HG03064 (cell line): ENCODE measurements around the gene HSPB7.
A peak's percentile ranks its signal among the peaks of the same experiment; 100 is the strongest.
"Not testable (repeated sequence)": the region's sequence is repeated elsewhere in the genome, so short reads cannot be mapped to it uniquely, and the experiment has no call there.

Source experiments
- ATAC-seq: cut with Tn5 transposase; IDR thresholded peaks from one replicate; pipeline ENCODE4 v1.9.1; 2021; ENCODE audit warnings: low read depth; ENCODE audit not compliant: unreplicated experiment

The HSPB7 gene

DNA sequence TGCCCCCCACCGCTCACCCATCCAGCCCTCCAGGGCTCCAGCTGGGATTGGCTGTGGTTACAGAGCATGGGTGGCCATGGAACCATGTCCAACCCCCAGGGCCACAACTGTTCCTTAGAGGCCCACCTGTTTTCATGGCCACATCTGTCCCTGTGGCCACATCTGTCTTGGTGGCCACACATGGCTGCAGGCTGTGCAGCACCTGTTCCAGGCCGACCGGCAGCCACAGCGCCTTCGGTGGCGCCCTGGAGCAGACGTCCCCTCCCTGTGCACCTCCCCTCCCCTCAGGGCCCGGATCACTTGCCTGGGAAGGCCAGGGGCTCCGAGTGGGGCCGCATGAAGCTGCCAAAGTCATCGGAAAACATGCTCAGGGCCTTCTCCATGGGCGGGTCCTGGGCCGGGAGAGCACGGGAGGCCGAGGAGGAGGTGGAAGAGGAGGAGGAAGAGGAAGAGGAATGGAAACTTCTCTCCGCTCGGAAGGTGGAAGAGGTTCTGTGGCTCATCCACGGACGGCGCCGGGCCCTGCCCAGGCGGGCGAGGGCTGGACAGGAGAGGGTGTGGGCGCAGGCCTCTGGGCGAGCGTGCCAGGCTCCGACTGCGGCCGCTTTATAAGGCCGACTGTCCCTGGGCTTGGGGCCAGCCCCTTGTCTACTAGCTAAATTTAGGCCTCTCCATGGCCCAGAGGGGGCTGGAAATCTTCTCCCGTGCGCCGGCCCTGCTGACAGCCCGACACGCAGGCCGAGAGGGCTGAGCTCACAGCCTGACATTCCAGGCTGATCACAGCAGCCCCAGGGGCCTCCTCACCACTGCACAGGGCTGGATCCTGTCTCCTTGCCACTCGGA, at the start of gene HSPB7:
HSPB7 (minus strand) TSS at position 583 of the 843 bp plus-strand sequence; CDS start at position 503, 80 bp downstream.
- ATAC-seq: no peak

DNA sequence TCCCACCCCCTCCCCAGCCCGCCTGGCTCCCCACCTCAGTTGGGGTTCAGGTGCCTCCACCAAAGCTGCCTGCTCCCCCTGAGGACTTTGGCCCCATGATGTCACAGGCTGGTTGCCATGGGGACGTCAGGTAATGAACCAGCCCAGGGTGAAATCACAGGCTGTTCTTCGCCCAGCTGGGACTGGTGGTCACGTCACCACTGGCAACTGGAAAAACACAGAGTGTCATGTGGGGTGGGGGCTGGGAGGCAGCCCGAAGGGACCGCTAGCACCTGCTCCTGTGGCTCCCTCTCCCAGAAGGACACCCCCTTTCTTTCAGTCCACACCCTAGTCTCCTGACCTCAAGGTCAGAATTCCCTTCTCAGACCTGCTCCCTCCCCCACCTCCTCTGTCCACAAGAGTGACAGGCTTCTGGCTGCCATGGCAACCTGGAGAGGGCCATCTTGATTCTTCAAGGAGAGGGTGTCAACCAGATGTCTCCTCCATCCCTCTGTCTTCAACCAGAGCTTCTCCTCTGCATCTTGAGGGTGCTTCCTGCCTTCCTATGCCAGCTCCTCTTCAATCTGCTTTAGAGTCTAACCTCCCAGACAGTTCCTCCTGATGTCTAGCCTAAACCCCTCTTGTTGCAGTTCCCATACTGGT, 49.4 kb upstream of the HSPB7 start:
- ATAC-seq: no peak

DNA sequence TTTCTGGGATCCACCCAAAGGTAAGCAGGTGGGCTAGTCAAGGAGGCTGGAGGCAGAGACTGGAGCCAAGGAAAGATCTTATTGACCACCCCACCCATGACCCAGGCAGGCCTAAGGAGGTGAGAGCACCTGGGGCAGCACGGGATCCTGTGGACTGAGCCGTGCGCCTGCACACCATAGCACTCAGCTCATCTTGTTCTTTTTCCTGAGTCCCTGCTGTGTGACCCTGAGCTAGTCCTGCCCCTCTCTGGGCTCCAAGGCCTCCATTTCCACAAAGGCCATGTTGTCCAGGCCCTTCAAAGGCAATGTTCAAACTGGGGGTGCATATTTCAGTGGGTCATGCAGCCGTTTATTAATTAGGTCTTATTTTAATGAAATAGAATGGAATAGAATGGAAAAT, 48.4 kb upstream of the HSPB7 start:
- ATAC-seq: no peak

DNA sequence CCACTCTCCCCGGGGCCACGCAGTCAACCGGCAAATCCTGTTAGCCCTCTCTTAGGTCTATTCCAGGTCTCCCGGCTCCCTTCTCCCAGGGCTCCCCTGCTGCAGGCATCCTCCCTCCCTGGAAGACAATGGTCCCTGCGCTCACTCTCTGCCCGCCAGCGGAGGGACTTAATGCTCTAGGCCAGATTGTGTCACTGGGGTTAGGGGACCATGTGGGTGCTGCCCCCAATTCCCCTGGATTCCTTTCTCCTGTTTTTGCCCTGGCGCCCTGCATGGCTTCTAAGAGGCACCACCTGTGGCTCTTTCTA, 47.4 kb upstream of the HSPB7 start:
- no peak for ATAC-seq

DNA sequence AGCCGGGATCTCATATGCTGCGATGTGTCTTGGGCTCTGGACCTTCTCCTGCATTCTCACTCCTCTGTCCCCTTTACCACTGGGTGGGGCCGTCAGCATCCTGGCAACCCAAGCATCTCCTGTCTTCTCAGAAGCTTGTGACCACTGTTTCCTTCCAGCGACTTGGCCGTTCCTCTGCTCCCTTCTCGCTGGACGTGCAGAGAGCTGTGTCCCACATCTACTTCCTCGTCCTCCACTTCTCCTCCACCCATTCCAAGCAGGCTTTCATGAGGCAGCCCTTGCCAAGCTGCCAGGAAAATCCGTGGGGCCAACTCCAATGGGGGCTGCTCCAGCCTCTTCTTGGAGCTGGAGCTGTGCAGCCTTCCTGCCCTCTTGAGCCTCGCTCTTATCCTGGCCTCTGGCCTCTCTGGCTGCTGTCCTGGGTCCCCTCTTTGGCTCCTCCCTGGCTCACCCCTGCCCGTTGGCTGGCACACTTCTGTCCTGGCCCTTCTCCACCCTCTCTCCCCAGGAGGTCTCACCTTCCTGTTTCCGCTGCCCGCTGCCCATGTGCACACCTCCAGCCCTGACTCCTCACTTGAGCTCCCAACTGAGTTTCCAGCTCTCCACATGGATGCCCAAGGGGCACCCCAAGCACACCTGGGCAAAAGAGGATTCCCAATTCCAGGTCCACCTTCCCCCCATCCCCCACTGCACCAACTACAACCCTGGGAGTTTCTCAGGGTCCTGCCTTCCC, 46.9 kb upstream of the HSPB7 start:
- ATAC-seq: no peak

DNA sequence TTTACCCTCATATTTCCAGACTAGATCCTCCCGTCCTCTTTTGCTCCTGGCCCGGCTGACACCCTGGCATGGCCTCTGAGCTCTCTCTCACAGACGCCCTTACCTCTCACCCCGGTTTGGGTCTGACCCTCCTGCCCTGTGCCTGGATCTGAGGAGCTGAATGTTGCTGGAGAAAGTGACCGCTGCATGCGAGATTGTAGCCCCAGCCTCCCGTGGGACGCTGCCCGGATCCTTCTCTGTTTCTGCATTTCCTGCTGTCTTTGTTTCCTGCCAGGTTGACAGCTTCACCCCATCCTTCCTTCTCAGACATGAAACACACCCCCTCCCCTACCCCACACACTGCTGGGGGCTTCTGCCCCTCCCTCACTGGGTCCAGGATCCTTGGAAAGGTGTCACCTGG, 46.1 kb upstream of the HSPB7 start:
- ATAC-seq: no peak

DNA sequence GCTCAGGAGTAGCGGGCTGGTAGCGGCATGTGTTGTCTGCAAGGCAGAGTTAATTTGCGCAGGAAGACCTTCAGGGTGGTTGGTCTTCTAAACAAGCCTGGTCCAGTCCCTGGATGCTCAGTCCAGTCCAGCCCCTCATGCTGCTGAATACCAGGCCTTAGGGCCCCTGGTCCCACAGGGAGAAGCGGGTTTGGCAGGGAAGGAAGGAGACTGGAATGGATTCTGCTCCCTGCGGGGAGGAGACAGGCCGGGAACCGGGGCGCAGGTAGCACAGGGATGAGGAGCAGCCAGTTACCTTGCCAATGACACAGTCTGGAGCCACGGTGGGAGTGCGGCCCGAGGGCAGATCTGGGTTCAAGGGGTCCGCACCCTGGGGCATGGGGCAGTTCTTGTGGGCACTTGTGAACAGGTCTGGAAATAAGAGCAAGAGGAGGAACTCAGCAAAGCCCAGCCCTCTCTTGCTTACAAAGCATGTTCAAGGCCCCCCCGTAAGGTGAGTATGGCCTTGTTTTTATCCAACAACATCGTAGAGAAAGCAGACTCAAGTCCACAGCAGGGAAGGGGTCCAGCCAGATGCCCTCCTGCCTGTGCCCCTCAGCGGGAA, 45.5 kb upstream of the HSPB7 start:
- ATAC-seq: no peak

DNA sequence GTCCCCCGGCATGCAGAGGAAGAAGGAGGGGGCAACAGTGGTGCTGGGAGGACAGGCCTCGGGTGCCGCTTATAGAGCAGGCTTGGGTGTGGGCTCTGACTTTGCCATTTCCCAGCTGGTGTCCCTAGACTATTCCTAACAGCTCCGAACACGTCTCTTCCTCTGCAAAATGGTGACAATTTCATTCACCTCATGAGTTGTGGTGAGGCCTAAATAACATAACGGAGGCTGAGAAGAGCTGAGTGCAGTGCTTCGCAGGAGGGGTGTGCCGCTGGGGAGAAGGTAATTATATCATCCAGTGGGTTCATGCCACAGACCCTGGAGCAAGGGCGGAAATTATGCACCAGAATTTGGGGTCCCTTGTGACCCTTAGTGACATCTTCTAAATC, 44.8 kb upstream of the HSPB7 start:
- ATAC-seq: not testable (repeated sequence)

DNA sequence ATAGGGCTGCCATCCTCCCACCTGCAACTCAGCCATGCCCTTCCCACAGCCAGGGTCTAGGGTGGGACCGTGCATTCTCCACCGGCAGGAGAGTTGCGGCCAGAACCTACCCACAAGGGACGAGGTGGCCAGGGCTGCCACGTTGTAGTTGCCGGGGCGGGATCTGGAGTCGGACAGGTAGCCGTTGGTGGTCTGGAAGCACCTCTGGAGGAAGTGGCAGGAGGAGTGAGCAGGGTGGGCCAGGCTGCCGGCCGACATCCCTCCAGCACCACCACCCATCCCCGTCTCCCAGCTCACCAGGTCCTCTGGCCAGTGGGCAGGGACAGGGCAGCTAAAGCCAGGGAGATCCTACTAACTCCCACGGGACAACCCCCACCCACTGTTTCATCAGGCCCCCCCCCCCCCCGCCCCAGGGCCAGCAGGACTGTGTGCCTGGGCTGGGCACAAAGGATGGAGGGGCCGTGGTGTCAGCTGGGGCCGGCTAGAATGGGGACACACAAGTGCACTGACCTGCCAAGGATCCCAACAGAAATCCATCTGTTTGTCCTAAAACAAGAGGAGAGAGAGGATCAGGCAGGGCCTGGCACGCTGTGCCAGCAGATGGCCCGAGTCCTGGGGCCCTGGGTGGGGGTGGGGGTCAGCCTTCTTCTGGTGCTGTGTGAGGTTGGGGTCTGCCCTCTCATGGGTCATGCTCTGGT, 44.3 kb upstream of the HSPB7 start:
- not testable (repeated sequence) for ATAC-seq

DNA sequence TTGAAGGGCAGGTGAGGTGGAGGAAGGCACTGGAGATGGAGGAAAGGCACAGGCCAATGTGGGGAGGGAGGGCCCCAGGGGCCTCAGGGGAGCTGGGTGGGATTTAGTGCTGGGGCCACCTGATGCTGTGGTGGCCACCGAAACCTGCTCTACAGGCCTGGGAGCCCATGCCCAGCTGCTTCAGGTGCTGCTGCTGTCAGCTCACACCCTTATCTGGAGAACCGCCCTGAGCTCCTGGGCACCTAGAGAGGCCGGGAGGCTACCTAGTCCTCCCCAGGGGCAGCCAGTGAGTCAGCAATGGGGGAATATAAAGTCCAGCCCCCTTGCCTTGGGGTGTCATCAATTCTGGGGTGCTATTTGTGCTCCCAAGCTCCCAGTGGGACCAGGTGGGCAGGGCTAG, 43.4 kb upstream of the HSPB7 start:
- no peak for ATAC-seq

DNA sequence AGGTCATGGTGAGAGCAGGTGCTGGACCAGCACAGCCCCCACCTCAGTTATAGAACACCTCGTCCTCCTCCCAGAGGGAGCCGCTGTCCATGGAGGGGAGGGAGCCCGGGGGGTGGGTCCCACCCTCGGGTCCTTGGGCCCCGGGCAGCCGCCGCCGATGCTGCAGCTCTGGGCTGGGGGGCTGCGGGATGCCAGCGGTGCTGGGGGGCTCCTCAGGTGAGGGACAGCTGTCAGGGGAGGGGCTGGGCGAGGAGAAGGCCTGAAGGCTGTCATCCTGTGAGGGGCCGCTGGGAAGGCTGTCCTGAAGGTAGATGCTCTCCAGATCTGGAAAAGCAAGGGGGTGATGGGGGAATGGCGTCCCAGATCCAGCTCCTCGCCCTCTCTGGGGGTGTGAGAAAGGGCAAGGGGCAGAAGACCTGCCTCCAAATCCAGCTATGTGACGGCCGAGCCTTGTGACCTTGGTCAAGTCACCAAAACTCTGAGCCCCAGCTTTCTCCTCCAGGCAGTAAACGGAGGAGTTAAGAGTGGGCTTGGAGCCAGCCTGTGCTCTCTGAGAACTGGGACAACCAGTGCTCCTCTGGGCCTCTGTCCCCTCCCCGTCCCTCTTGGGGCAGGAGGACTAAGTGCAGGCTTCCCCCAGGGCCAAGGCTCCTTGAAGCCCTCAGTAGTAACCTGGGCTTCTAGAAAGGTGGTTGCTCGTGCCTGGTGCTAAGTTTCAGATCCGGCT, 40.7 kb upstream of the HSPB7 start:
- not testable (repeated sequence) for ATAC-seq

DNA sequence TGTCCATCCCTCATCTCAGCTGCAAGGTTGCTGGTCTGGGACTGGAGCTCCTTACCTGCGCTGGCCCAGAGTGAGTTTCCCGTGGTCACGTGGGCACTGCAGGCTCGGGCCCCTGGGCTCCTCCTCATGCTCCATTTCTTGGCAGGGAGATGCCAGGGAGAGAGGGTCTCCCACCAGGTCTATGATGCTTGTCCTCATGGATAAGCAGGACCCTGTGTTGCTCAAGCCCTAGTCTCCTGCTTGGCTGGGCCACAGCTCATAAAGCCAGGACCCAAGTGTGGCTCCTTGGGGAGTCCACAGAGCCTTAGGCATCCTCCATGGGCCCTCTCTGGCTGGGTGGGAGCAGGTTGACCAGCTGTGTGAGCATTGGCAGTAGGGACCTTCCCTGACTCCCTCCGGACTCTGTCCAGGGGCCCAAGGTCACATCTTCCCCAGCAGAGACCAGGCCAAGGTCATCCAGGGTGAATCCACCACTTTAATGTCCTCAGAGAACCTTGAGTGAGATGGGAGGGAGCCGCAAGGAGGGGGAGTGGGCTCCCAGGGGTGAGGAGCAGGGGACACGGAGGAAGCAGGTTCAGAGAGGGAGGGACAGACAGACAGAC, 39.6 kb upstream of the HSPB7 start:
- not testable (repeated sequence) for ATAC-seq

DNA sequence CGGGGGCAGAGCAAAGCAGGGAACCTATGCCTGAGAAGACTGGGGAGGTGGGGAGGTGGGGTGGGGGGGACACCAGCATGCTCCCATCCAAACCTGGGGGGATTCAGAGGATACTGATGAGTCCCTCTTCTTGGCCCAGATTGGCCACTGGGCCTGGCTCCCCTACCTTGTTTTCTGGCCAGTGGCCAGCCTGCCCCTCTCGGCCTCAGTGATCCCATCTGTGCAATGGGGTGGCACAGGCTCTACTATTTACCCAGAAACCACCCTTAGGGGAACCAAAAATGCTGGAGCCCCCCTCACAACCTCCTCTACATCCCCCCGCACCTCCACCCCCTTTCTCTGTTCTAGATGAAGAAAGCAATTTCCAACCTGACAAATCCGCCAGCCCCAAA, 38.7 kb upstream of the HSPB7 start:
- not testable (repeated sequence) for ATAC-seq

DNA sequence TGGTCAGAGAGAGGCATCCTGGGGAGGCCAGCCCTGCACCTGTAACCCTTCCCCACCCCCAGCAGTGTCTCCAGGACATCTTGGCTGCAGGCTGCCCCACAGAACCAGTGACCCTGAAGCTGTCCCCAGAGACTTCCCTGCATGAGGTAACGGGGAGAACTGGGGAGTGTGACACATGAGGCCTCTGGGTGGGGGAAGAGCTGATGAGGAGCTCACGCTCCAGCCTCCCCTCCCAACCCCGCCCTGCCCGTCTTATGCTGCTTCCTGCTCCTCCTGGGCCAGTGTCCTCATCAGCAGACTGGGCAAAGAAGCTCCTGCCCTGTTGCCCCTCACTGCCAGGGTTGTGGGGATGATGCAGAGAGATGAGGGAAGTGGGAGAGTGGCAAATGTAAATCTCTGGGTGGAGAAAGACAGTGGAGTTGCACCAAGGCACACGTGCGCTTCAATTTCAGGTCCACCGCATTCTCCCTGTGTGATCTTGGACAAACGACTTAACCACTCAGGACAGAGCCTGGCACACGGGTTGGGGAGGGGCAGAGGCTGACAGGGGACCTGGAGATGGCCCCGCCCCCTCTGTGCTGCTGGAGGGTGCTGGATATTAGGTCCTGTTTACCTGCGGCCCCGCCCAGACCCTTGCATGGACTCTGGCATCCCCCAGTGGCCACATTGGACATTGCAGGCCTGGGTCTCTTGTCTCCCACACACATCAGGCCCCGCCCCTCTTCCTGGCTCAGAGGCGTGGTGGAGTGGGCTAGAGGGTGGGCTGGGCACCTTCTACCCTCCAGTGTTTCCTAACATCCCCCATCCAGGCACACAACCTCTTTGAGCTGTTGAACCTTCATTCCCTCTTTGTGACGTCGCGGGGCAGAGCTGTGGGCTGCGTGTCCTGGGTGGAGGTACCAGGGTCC, 38.0 kb upstream of the HSPB7 start:
- ATAC-seq: peak; percentile 92

DNA sequence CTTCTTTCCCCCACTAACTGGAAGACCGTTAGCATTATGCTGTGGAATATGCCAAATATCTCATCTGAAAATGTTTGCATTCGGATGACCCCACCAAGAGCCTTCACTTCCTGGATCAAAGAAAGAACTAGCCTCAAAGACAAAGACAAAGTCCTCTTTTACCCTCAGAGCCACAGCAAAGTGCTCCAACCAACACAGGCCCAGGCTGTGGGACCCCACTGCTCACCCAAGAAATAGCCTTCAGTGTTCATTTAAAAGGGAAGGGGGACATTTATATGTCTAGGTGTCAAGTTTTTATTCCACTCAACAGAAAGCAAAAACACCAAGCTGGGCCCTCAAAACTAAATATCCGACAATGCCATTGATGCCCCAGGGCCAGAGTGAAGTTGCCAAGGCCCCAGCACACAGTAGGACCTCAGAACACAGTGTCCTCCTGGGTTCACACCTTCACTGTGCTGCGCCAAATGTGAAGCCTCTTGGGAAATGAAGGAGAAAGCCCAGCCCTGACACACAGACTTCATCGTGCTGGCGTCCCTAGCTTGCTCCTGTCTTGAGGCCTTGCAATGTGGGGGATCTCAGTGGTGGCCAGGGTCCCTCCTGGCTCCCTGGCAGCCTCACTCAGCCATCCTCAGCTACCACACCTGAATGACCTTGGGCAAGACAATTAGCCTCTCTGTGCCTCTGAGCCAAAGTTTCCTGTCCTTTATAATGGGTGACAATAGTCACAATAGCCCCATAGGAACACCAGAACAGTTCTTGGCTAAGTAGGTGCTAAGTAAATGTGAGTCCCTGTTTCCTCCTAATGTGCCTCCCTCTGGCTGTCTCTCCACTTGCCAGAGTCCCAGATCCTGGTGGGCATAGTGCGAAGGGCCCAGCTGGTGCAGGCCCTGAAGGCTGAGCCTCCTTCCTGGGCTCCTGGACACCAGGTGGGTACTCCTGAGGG, 37.0 kb upstream of the HSPB7 start:
- no peak for ATAC-seq

DNA sequence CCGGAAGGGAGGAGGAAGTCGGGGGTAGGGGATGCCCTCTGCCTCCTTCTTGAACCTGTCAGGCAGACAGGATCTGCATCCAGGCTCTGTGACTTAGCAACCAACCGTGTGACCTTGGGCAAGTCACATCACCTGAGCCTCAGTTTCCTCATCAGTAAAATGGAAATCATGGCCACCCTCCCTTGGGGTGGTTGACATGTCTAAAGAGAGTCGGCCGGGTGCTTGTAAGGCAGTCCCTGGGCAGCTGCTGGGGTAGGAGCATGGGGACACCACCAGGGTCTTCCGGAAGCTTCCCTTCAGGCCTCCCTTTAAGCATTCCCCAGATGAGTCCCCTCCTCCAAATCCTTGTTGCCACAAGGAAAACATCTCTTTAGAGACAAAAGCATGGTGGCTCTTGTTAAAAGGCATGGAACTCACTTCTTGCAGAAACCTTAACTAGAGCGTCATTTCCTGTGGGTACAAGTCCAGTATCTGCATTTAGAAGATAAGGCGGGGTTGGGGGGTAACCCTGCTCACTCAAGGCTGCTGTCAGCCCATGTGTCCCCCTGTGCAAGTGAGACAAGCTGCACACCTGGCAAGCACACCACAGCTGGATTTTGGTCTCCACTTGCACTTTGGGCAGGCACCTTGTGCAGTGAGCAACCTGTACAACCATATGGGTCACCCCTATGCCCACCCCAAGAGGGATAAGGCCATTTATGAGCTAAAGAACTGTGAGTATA, 36.1 kb upstream of the HSPB7 start:
- ATAC-seq: no peak

DNA sequence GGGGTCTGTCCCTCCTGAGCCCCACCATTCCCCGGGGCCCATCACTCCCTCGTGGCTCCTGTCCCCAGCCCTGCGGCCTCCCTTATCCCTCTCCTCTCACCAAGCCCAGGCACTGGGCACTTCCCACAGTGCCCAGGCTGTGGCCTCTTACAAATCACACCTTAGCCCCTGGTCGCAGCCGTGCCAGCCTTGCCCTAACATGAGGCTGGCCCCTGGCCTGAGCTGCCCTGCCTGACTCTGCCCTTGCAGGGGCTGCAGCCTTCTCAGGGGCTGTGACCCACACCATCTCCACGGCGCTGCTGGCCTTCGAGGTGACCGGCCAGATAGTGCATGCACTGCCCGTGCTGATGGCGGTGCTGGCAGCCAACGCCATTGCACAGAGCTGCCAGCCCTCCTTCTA, 34.1 kb upstream of the HSPB7 start:
- ATAC-seq: not testable (repeated sequence)
